ENCODE data around the gene GSTT2B. TPM values are rescaled to one million over a fixed set of nuclear protein-coding genes. Genes with fewer than 3 reads are reported as not detected.
A peak's percentile ranks its signal among the peaks of the same experiment; 100 is the strongest.

The GSTT2B gene
- total and polyA plus RNA-seq, 2 of the 8 experiments (the other 6 are each of a cell fraction or from before 2014, with no cell fraction given), result 6.3 to 13.3 TPM

DNA sequence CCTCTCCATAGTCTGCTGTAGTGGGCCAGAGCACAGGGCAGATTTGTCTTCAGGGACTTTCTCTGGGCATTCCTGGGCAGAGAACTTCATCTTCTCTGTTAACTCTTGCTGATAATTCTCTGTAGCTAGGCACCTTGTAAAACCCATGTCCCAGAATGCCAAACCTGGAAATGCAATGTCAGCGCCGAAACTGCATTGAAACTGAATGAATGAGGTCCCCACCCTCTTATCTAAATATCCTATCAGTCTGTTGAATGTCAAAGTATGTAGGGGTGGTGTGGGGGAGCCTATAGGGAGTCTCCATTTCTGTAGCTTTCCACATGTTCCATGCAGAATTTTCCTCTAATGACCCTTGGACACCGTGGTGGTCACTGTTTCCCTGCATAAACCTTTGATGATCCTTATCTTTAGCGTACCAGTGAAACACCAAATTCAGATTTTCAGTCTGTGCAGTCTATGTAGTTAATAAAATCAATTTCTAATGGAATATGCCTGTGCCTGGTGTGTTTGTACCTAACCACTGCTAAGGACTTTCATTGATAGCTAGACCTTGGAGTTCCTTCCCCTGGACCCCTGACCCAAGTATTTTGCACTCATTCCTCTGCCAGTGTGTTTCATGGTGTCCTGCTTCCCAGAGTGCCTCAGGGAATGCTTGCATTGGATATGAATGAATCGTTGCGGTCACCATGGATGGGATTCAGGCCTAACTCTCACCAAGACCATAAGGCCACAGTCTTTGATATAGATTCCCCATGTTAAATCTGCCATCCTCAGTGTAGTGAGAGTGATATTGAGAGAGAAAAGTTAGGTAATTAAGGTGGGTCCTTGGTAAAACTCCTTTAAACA, 47.6 kb upstream of the GSTT2B start:
- Histone ChIP-seq H3K4me1 (replicated peaks in 1 of 4; ENCODE audit: control insufficient read depth in 3 of 4, insufficient read depth in 4 of 4, low read length in 3 of 4) (peaks cover 0 to 3% (median 2%) of the 10 kb centered on the region in 4 experiments; a peak in 4 of 7 replicates), H4K8ac (ENCODE audit: extremely low read depth, insufficient read depth, low read length) (no peak overlapping the region), H3K9me3 (ENCODE audit: insufficient read depth in 2 of 2, low read depth in 1 of 2, low read length in 1 of 2) (no peaks in the 10 kb centered on the region), H2BK120ac (replicated peaks; ENCODE audit: low read depth, low read length) (no peak overlapping the region), H4K91ac (replicated peaks; ENCODE audit: insufficient read length, low read length) (no peak overlapping the region), H3K23ac (ENCODE audit: insufficient read length) (no peak overlapping the region), H3K27me3 (replicated peaks in 1 of 4; ENCODE audit: control insufficient read depth in 3 of 4, extremely low read depth in 1 of 4, insufficient read depth in 3 of 4, low read length in 3 of 4) (no peaks in the 10 kb centered on the region; a peak in 2 of 7 replicates), H3K18ac (ENCODE audit: extremely low read depth, low read length) (no peak overlapping the region), H3K4me3 (ENCODE audit: extremely low read depth in 1 of 4, insufficient read depth in 2 of 4, low read depth in 3 of 4, low read length in 4 of 4) (no peak overlapping the region), H2AFZ (ENCODE audit: low read length) (0 out of 2 replicates have a peak overlapping the region, but pooled peaks have one; percentile 45), H2BK12ac (ENCODE audit: low read depth, low read length) (no peak overlapping the region), H2AK5ac (ENCODE audit: low read depth, low read length) (no peak overlapping the region), H3K36me3 (ENCODE audit: control insufficient read depth in 2 of 4, insufficient read depth in 4 of 4, low read length in 3 of 4) (no peaks in the 10 kb centered on the region), H3K23me2 (ENCODE audit: low read depth, low read length) (peaks cover 6% of the 10 kb centered on the region; the same call in 1 of the 2 replicates), H3K14ac (ENCODE audit: insufficient read length) (no peak overlapping the region), H3K79me1 (ENCODE audit: low read depth, low read length) (peaks cover 4% of the 10 kb centered on the region; the same call in 1 of the 2 replicates), H3K4ac (replicated peaks; ENCODE audit: insufficient read length, low read depth, low read length) (no peak overlapping the region), H3K4me2 (ENCODE audit: insufficient read depth in 1 of 2, low read depth in 2 of 2, low read length in 2 of 2) (no peak overlapping the region), H2BK5ac (ENCODE audit: low read depth, low read length) (no peak overlapping the region), H2BK15ac (ENCODE audit: low read length) (no peak overlapping the region), H3K79me2 (ENCODE audit: control insufficient read depth in 1 of 2, insufficient read depth in 2 of 2, low read length in 2 of 2) (peaks cover 0 to 17% of the 10 kb centered on the region in 2 experiments; a peak in 2 of 4 replicates), H4K5ac (ENCODE audit: insufficient read length, low read depth, low read length) (no peak overlapping the region), H3K56ac (replicated peaks; ENCODE audit: insufficient read length, low read depth, low read length) (no peak overlapping the region), H3K27ac (ENCODE audit: low read depth, low read length) (no peak overlapping the region), H3K9ac (replicated peaks in 1 of 4; ENCODE audit: extremely low read depth in 1 of 4, low read depth in 3 of 4, low read length in 3 of 4) (no peak overlapping the region), H4K20me1 (replicated peaks in 1 of 2; ENCODE audit: control insufficient read depth in 1 of 2, insufficient read depth in 2 of 2, low read length in 2 of 2) (no peaks in the 10 kb centered on the region), H2BK20ac (ENCODE audit: low read length) (no peak overlapping the region)
- ChIA-PET POLR2A (ENCODE audit: partially characterized antibody) (no interaction called here), CTCF (ENCODE audit: partially characterized antibody) (interaction anchor here (1.2 to 1.5 kb wide), 2 partner anchors 148 to 207 kb away, joined by 3 to 4 read pairs; no protein-coding TSS in a partner anchor)
- FAIRE-seq (no peak), DNase-seq (ENCODE audit: low read depth in 1 of 2, low spot score in 2 of 2) (no peak)
- 86% methylated on average over 6 of the region's 6 CpGs; no CpG with 5 or more reads in 1 of the 2 experiments for WGBS, 2 experiments (ENCODE audit: extremely low coverage in 1 of 2, insufficient coverage in 1 of 2, insufficient read length in 1 of 2, insufficient replicate concordance in 2 of 2, low coverage in 1 of 2, low lambda C conversion rate in 2 of 2, missing lambda C conversion rate in 1 of 2)
- no peak for TF ChIP-seq MAFK (IDR thresholded peaks at IDR 0.05; ENCODE audit: low read depth, low read length)
